Loucy (cell line): Measurements from ENCODE around the gene GNL1.
"Not testable (repeated sequence)": the region's sequence is repeated elsewhere in the genome, so short reads cannot be mapped to it uniquely, and the experiment has no call there.

Experiments used
- H2AFZ ChIP-seq: fragments of 200-600 bp; sonication (generic); 2 replicates; pipeline ENCODE4 v1.6.0; 2016; ENCODE audit warnings: antibody characterized with exemption, mild to moderate bottlenecking, low read length, moderate library complexity
- H3F3A ChIP-seq: fragments of 200-600 bp; 2 replicates; pipeline ENCODE4 v1.6.0; 2016; ENCODE audit warnings: antibody characterized with exemption, low read depth, mild to moderate bottlenecking
- H3K27me3 ChIP-seq: fragments of 200-600 bp; sonication (generic); 2 replicates; pipeline ENCODE4 v1.6.1; 2014; ENCODE audit warnings: low read length, mild to moderate bottlenecking; ENCODE audit not compliant: insufficient read depth, poor library complexity, severe bottlenecking
- H3K36me3 ChIP-seq: fragments of 200-600 bp; sonication (generic); 2 replicates; pipeline ENCODE4 v1.6.1; 2016; ENCODE audit warnings: low read length; ENCODE audit not compliant: insufficient read depth
- H3K4me1 ChIP-seq: fragments of 200-600 bp; sonication (generic); 2 replicates; pipeline ENCODE4 v1.5.1; 2014; ENCODE audit warnings: low read length, mild to moderate bottlenecking; ENCODE audit not compliant: insufficient read depth, poor library complexity, severe bottlenecking
- H3K4me2 ChIP-seq: fragments of 200-600 bp; sonication (generic); 2 replicates; pipeline ENCODE4 v1.6.0; 2014; ENCODE audit warnings: antibody characterized with exemption, low read length, low read depth, mild to moderate bottlenecking; ENCODE audit not compliant: poor library complexity, severe bottlenecking
- H3K4me3 ChIP-seq: fragments of 200-600 bp; sonication (generic); 2 replicates; pipeline ENCODE4 v1.5.1; 2014; ENCODE audit warnings: low read length, mild to moderate bottlenecking, mixed read lengths; ENCODE audit not compliant: poor library complexity, severe bottlenecking
- H3K79me2 ChIP-seq: fragments of 200-600 bp; sonication (generic); 2 replicates; pipeline ENCODE4 v1.6.1; 2014; ENCODE audit warnings: low read length; ENCODE audit not compliant: insufficient read depth
- H3K9ac ChIP-seq: fragments of 200-600 bp; sonication (generic); 2 replicates; pipeline ENCODE4 v1.6.0; 2014; ENCODE audit warnings: mild to moderate bottlenecking, low read depth, low read length, moderate library complexity; ENCODE audit not compliant: poor library complexity, severe bottlenecking
- H3K9me2 ChIP-seq: fragments of 200-600 bp; sonication (generic); replicated peaks from 2 replicates; pipeline ENCODE4 v1.6.1; 2016; ENCODE audit warnings: low read depth, low read length, mixed read lengths
- H3K9me3 ChIP-seq: fragments of 200-600 bp; sonication (generic); 2 replicates; pipeline ENCODE4 v1.6.1; 2014; ENCODE audit warnings: mild to moderate bottlenecking, antibody characterized with exemption, low read length, low read depth; ENCODE audit not compliant: insufficient read depth
- H4K20me1 ChIP-seq: fragments of 200-600 bp; sonication (generic); 2 replicates; pipeline ENCODE4 v1.6.0; 2014; ENCODE audit warnings: antibody characterized with exemption, low read length, mild to moderate bottlenecking; ENCODE audit not compliant: insufficient read depth, poor library complexity, severe bottlenecking
- CTCF ChIP-seq: fragments of 200-600 bp; sonication (generic); conservative IDR thresholded peaks from 2 replicates; pipeline ENCODE4 v1.5.1; 2014; ENCODE audit warnings: mild to moderate bottlenecking, antibody characterized with exemption, low read length
- EZH2phosphoT487 ChIP-seq: fragments of 200-600 bp; IDR thresholded peaks from 2 replicates; pipeline ENCODE4 v1.6.1; 2018; ENCODE audit warnings: antibody characterized with exemption, mild to moderate bottlenecking, moderate library complexity, borderline replicate concordance

Gene GNL1

DNA sequence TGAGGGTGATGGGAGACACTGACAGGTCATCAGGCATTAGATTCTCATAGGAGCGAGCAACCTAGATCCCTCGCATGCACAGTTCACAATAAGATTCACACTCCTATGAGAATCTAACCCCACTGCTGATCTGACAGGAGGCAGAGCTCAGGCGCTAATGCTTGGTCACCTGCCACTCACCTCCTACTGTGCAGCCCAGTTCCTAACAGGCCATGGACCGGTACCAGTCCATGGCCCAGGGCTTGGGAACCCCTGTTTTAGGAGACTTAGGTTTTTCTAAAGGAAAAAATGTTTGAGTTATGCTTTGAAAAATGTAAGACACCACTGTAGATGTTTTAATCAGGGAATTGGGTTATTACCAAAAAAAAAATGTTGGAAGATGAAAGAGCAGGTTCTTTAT lies 60.3 kb downstream of the GNL1 start:
- no peak for TF ChIP-seq EZH2phosphoT487
- Histone ChIP-seq H3K4me2 (no peak overlapping the region), H2AFZ (no peak overlapping the region)

DNA sequence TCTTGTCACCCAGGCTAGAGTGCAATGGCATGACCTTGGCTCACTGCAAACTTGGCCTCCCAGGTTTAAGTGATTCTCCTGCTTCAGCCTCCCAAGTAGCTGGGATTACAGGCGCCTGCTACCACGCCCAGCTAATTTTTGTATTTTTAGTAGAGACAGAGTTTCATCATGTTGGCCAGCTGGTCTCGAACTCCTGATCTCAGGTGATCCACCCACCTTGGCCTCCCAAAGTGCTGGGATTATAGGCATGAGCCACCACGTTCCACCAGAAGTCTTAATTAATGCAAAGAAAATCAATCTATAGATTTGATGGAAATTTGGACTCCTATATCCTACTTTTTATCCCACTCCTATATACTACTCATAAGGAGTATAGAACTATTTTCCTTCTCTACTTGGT lies 61.2 kb downstream of the GNL1 start:
- Histone ChIP-seq H3K4me1 (peaks cover 44% of the 10 kb centered on the region), H4K20me1 (peaks cover 36% of the 10 kb centered on the region)

More for the DNA sequence above, 60.3 kb downstream of the GNL1 start:
- Histone ChIP-seq H3F3A (peaks cover 11% of the 10 kb centered on the region; the same call in 1 of the 2 replicates), H3K9me2 (no peaks in the 10 kb centered on the region), H3K9me3 (no peaks in the 10 kb centered on the region), H3K36me3 (peaks cover 17% of the 10 kb centered on the region; the same call in 1 of the 2 replicates), H3K4me3 (no peak overlapping the region), H3K9ac (no peak overlapping the region), H3K27me3 (no peaks in the 10 kb centered on the region), H4K20me1 (peaks cover 27% of the 10 kb centered on the region), H3K4me1 (peaks cover 44% of the 10 kb centered on the region), H3K79me2 (peaks cover 28% of the 10 kb centered on the region)

GRCh38 chr6:30494291-30494861 lies 61.9 kb downstream of the GNL1 start:
- peaks cover 42% of the 10 kb centered on the region for H4K20me1 ChIP-seq
- H3K4me1 ChIP-seq = peaks cover 43% of the 10 kb centered on the region
- no peak overlapping the region for H3K9ac ChIP-seq
- H3K4me2 ChIP-seq = peak overlapping the region; percentile 99
- no peak overlapping the region for H3K4me3 ChIP-seq
- H3K27me3 ChIP-seq = peaks cover 6% of the 10 kb centered on the region
- no peaks in the 10 kb centered on the region for H3K9me3 ChIP-seq
- TF ChIP-seq EZH2phosphoT487 (no peak), CTCF (no peak)
- H3K79me2 ChIP-seq = peaks cover 44% of the 10 kb centered on the region
- H2AFZ ChIP-seq = no peak overlapping the region
- H3F3A ChIP-seq = peaks cover 11% of the 10 kb centered on the region; the same call in 1 of the 2 replicates
- H3K9me2 ChIP-seq = no peaks in the 10 kb centered on the region
- peaks cover 24% of the 10 kb centered on the region; the same call in 1 of the 2 replicates for H3K36me3 ChIP-seq

More for the DNA sequence above, 61.2 kb downstream of the GNL1 start:
- H3K4me3 ChIP-seq, H3K4me2 ChIP-seq, H3K9me3 ChIP-seq, H3K9ac ChIP-seq, H3K27me3 ChIP-seq, H3K9me2 ChIP-seq, H2AFZ ChIP-seq: not testable (repeated sequence)
- Histone ChIP-seq H3F3A (peaks cover 11% of the 10 kb centered on the region; the same call in 1 of the 2 replicates), H3K79me2 (peaks cover 37% of the 10 kb centered on the region), H3K36me3 (peaks cover 24% of the 10 kb centered on the region; the same call in 1 of the 2 replicates)

DNA sequence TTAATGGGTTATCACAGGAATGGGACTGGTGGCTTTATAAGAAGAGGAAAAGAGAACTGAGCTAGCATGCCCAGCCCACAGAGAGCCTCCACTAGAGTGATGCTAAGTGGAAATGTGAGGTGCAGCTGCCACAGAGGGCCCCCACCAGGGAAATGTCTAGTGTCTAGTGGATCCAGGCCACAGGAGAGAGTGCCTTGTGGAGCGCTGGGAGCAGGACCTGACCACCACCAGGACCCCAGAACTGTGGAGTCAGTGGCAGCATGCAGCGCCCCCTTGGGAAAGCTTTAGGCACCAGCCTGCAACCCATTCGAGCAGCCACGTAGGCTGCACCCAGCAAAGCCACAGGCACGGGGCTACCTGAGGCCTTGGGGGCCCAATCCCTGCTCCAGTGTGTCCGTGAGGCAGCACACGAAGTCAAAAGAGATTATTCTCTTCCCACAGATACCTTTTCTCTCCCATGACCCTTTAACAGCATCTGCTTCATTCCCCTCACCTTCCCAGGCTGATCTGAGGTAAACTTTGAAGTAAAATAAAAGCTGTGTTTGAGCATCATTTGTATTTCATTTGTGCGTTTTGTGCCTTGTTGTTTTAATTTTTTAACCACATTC lies 62.5 kb downstream of the GNL1 start:
- H4K20me1 ChIP-seq = peaks cover 42% of the 10 kb centered on the region
- H3K79me2 ChIP-seq = peaks cover 45% of the 10 kb centered on the region

More for the DNA sequence above, 62.5 kb downstream of the GNL1 start:
- no peak overlapping the region for H2AFZ ChIP-seq
- no peaks in the 10 kb centered on the region for H3K9me3 ChIP-seq
- H3K36me3 ChIP-seq = peaks cover 24% of the 10 kb centered on the region; the same call in 1 of the 2 replicates
- H3K9ac ChIP-seq = no peak overlapping the region
- TF ChIP-seq EZH2phosphoT487 (no peak), CTCF (peak; percentile 67)
- peaks cover 6% of the 10 kb centered on the region for H3K27me3 ChIP-seq
- H3K4me3 ChIP-seq = no peak overlapping the region
- peaks cover 47% of the 10 kb centered on the region for H3K4me1 ChIP-seq
- peaks cover 11% of the 10 kb centered on the region; the same call in 1 of the 2 replicates for H3F3A ChIP-seq
- H3K4me2 ChIP-seq = peak overlapping the region; percentile 99
- no peaks in the 10 kb centered on the region for H3K9me2 ChIP-seq
